ENCODE measurements around the gene EEF2KMT. TPM values are rescaled to one million over a fixed set of nuclear protein-coding genes. Genes with fewer than 3 reads are reported as not detected.
A peak's percentile ranks its signal among the peaks of the same experiment; 100 is the strongest.
"Not testable (repeated sequence)": the region's sequence is repeated elsewhere in the genome, so short reads cannot be mapped to it uniquely, and the experiment has no call there.

EEF2KMT gene
- total and polyA plus RNA-seq, 5 donors = 4.4 to 6.9 (median 4.8) TPM

DNA sequence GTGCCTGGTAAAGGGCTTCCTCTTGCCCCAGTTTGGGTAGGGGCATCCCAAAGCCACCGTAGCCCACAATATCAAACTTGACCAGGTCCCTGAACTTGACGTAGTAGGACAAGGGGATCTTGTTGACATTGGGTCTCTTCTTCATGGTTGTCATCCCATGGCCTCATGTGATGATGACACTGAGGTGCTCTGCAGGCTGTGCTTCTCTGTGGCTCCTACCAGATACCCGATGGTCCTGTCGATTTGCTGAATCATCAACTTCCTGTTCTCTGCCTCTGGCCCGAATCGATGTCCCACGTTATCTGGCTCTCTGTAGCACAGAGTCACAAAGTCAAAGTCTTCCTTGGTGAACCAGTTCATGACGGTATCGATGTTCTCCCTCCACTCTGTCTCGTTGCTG is 13.3 kb upstream of the EEF2KMT start:
- H3K4me3 ChIP-seq (ENCODE audit: low read length); ATAC-seq; H3K4me1 ChIP-seq (ENCODE audit: control insufficient read depth, insufficient read depth, low read length); H3K9me3 ChIP-seq (ENCODE audit: control insufficient read depth, low read length); H3K27ac ChIP-seq (ENCODE audit: low read length); intact Hi-C loops (cut with DNase I); H3K27me3 ChIP-seq (ENCODE audit: control insufficient read depth, insufficient read depth); DNase-seq: not testable (repeated sequence)
- 81% methylated on average over 10 of the region's 10 CpGs for WGBS

GRCh38 chr16:5108505-5109158 is 11.0 kb upstream of the EEF2KMT start:
- Histone ChIP-seq H3K27ac (ENCODE audit: low read length) (no peak overlapping the region), H3K27me3 (ENCODE audit: control insufficient read depth, insufficient read depth) (no peaks in the 10 kb centered on the region), H3K4me1 (ENCODE audit: control insufficient read depth, insufficient read depth, low read length) (no peaks in the 10 kb centered on the region), H3K4me3 (ENCODE audit: low read length) (no peak overlapping the region), H3K9me3 (ENCODE audit: control insufficient read depth, low read length) (no peaks in the 10 kb centered on the region)
- ATAC-seq (no peak), DNase-seq (peak in 2 of 3 donors; percentile 62 to 69)
- WGBS = 89% methylated on average over 27 of the region's 27 CpGs
- intact Hi-C loops (cut with DNase I) = no loop called here

GRCh38 chr16:5105039-5105438 is 7.4 kb upstream of the EEF2KMT start:
- H3K27me3 ChIP-seq (ENCODE audit: control insufficient read depth, insufficient read depth); H3K4me3 ChIP-seq (ENCODE audit: low read length); intact Hi-C loops (cut with DNase I); H3K4me1 ChIP-seq (ENCODE audit: control insufficient read depth, insufficient read depth, low read length); H3K27ac ChIP-seq (ENCODE audit: low read length); ATAC-seq; H3K9me3 ChIP-seq (ENCODE audit: control insufficient read depth, low read length); DNase-seq: not testable (repeated sequence)
- WGBS = 67% methylated on average over 5 of the region's 5 CpGs

GRCh38 chr16:5103296-5104032 is 5.9 kb upstream of the EEF2KMT start:
- ATAC-seq; H3K4me3 ChIP-seq (ENCODE audit: low read length); H3K27me3 ChIP-seq (ENCODE audit: control insufficient read depth, insufficient read depth); H3K4me1 ChIP-seq (ENCODE audit: control insufficient read depth, insufficient read depth, low read length); H3K27ac ChIP-seq (ENCODE audit: low read length); H3K9me3 ChIP-seq (ENCODE audit: control insufficient read depth, low read length); DNase-seq; intact Hi-C loops (cut with DNase I): not testable (repeated sequence)
- 88% methylated on average over 12 of the region's 12 CpGs for WGBS

DNA sequence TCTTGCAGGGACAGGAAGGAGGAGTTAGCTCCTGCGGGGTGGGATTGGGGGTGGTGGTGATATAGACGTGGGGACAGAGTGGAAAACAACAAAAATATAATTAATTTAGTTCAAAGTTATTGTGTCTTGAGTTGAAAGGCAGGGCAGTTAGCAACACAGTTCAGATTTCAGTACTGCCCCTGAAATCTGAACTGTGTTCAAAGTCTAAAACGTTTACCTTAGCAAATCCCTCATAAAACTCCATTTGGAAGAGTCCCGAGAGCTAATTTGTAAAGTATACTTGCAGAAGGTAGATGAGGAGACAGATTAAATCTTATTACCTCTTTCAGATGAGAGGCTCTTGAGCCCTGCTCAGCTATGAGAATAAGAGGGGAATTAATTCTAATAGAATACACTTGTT is 1.6 kb upstream of the EEF2KMT start:
- H3K27me3 ChIP-seq (ENCODE audit: control insufficient read depth, insufficient read depth); DNase-seq; H3K4me3 ChIP-seq (ENCODE audit: low read length); intact Hi-C loops (cut with DNase I); H3K4me1 ChIP-seq (ENCODE audit: control insufficient read depth, insufficient read depth, low read length); H3K27ac ChIP-seq (ENCODE audit: low read length); H3K9me3 ChIP-seq (ENCODE audit: control insufficient read depth, low read length); ATAC-seq: not testable (repeated sequence)
- WGBS = 24% methylated on average over 4 of the region's 4 CpGs

DNA sequence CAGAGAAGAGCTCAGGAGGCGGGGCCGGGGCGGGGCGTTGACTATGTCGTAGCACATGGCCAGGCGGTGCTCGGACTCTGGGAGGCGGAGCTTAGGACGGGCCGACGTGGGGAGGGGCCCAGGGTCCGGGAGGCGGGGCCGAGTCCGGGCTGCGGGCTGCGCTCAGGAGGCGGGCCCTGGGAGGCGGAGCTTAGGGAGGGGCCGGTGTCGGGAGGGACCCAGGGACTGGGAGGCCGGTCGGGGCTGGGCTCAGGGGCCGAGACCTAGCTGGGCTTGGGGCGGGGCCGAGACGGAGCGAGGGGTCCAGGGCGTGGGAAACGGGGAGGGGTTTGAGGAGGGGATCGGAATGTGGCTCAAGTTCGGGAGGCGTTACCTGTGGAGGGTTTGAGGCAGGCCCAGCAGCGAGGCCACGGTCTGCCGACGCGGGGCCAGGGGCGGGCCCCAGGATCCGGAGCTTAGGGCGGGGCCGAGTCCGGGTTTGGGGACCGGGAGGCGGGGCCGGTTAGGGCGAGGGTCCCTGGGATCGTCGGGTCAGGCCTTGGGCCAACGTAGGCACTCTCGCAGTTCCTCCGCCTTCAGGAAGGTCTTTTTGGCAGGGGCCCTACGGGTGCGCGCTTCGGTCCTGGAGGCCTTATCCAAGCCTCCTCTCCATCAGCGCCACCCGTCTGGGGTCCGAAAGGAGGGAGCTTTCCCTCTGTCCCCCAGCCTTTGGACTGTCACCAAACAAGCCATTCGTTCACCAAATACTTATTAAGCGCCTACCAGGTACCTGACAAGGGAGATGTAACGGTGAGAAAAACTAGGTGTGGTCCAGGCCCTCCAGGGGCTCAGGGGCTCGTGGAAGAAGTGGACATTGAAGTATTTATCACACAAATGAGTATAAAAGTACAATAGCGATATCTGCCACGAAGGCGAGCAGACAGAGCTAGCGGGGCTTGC is 895 bp upstream of the EEF2KMT start:
- peak; percentile 85 to 95 (median 94) for DNase-seq
- H3K27me3 ChIP-seq (ENCODE audit: control insufficient read depth, insufficient read depth); H3K4me1 ChIP-seq (ENCODE audit: control insufficient read depth, insufficient read depth, low read length); ATAC-seq; intact Hi-C loops (cut with DNase I); H3K9me3 ChIP-seq (ENCODE audit: control insufficient read depth, low read length): not testable (repeated sequence)
- Histone ChIP-seq H3K27ac (ENCODE audit: low read length) (peak overlapping the region; percentile 60), H3K4me3 (ENCODE audit: low read length) (peak overlapping the region; percentile 93)
- WGBS = 1% methylated on average over 57 of the region's 67 CpGs

- H3K27me3 ChIP-seq (ENCODE audit: control insufficient read depth, insufficient read depth); H3K4me1 ChIP-seq (ENCODE audit: control insufficient read depth, insufficient read depth, low read length); H3K9me3 ChIP-seq (ENCODE audit: control insufficient read depth, low read length); DNase-seq; ATAC-seq; intact Hi-C loops (cut with DNase I): not testable (repeated sequence)
- H3K4me3 ChIP-seq (ENCODE audit: low read length) = peak overlapping the region; percentile 35
- WGBS = under 1% methylated on average over 23 of the region's 23 CpGs
- peak overlapping the region; percentile 6 for H3K27ac ChIP-seq (ENCODE audit: low read length)
Measured at GRCh38 chr16:5097061-5097469, 530 bp downstream of the EEF2KMT start.

DNA sequence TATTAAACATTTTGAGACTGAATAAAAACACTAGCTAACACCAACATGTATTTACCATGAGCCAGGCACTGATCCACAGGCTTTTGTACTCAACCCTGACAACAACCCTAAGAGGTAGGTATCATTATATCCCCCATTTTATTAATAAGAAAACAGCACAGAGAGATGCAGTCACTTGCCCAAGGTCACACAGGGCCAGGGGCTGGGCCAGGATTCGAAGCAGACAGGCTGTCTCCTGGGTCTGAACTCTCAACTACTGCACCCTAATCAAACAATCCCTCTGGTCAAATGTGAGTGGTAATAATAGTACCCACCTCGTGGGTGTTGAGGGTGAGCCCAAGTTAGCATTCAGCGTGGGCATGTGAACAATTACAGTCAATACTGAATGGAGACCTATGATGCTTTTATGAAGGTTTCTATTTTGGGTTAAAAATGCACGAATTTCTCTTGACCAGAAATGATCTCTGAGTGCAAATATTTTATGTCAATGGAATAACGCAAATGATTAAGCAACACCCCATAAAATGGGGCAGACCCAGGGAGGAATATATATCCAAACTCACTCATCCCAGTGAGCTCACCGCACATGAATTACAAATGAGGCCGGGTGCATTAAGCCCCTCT is 1.0 kb downstream of the EEF2KMT start:
- WGBS = 30% methylated on average over 7 of the region's 7 CpGs
- H3K27me3 ChIP-seq (ENCODE audit: control insufficient read depth, insufficient read depth); H3K4me3 ChIP-seq (ENCODE audit: low read length); H3K4me1 ChIP-seq (ENCODE audit: control insufficient read depth, insufficient read depth, low read length); intact Hi-C loops (cut with DNase I); ATAC-seq; H3K27ac ChIP-seq (ENCODE audit: low read length); H3K9me3 ChIP-seq (ENCODE audit: control insufficient read depth, low read length): not testable (repeated sequence)
- DNase-seq = peak in 1 of 3 donors; percentile 49

GRCh38 chr16:5095145-5095830 is 2.3 kb downstream of the EEF2KMT start:
- H3K27me3 ChIP-seq (ENCODE audit: control insufficient read depth, insufficient read depth); H3K4me1 ChIP-seq (ENCODE audit: control insufficient read depth, insufficient read depth, low read length); H3K4me3 ChIP-seq (ENCODE audit: low read length); ATAC-seq; intact Hi-C loops (cut with DNase I); H3K9me3 ChIP-seq (ENCODE audit: control insufficient read depth, low read length); H3K27ac ChIP-seq (ENCODE audit: low read length): not testable (repeated sequence)
- 56% methylated on average over 11 of the region's 11 CpGs for WGBS
- DNase-seq = peak in 1 of 3 donors; percentile 35

DNA sequence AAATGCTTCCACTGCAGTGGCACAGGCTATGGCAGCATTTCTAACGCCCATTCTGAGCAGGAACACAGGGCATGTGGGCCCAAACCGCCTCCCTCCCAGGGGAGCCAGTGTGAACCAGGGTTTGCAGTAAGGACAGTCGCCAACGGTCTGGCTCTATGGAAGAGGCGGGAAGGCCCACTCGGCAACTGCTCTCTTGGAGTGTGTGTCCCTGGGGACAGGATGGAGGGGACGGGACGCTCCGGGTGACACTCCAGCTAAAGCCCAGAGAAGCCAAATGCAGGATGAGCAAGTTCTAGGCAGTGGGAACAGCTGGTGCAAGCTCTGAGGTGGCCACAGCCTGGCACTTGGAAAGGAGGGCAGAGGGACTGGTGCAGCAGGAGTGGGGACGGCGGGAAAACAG is 3.8 kb downstream of the EEF2KMT start:
- DNase-seq = peak in 1 of 3 donors; percentile 28
- ATAC-seq; H3K4me1 ChIP-seq (ENCODE audit: control insufficient read depth, insufficient read depth, low read length); H3K4me3 ChIP-seq (ENCODE audit: low read length); intact Hi-C loops (cut with DNase I); H3K9me3 ChIP-seq (ENCODE audit: control insufficient read depth, low read length); H3K27me3 ChIP-seq (ENCODE audit: control insufficient read depth, insufficient read depth); H3K27ac ChIP-seq (ENCODE audit: low read length): not testable (repeated sequence)
- WGBS = 69% methylated on average over 11 of the region's 11 CpGs

All from right cardiac atrium (tissue), 5 donors.